ENCODE results near the gene CAPG. TPM values are rescaled to one million over a fixed set of nuclear protein-coding genes. Genes with fewer than 3 reads are reported as not detected.

The CAPG gene
- polyA plus RNA-seq, 2 of the 4 experiments (the other 2 are of a cell fraction) = 57.5 to 81.0 TPM

DNA sequence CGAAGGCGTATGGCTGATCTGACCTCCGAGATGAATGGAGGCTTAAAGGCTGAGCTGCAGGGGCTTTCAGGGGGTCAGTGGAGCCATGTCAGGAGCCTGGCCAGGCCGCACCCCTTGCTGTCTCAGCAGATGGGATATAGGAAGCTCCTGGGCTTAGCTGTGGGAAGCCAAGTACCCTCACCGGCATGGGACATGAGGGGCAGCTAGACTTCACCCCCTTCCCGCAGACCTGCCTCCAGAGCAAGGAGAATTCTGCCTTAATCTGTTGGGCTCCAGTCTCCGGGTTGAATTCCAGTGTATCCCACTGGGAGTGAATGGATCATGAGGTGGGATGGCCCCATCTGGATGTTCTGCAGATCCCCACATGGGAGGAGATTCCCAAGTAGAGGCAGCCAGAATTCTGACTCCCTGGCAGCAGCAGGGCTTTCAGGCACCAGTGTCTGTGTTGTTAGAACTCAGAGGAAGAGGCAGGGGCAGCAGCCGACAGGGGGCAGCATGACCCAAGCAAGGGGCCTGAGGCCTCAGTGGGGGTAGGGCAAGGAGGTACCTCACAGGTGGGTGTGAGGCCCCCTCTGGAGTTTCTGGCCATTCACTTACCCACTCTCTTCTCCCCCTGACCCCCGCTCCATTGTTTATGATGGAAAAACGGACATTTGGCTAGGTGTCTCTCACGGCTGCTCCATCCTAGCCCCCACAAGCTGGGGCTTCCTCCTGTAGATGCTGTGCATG lies 19.1 kb downstream of the CAPG start:
- ATAC-seq = peak; percentile 79 to 92
- ChIA-PET CTCF (interaction anchor here (0.6 to 8.4 kb wide), 29 partner anchors 9 to 425 kb away, joined by 3 to 189 read pairs (median 5); partner anchors contain the start of gene MAT2A), POLR2A (interaction anchor here (0.6 kb wide), 1 partner anchor 12 kb away, joined by 5 read pairs; no protein-coding TSS in a partner anchor)
- Histone ChIP-seq H3K4me3 (no peak overlapping the region), H3K9me3 (no peaks in the 10 kb centered on the region), H3K4me1 (peaks cover 6% of the 10 kb centered on the region; the same call in 2 of the 3 replicates), H3K4me2 (no peak overlapping the region), H3K27ac (no peak overlapping the region)
- peak; percentile 71 to 85 for DNase-seq (ENCODE audit: low read depth in 1 of 2, low spot score in 1 of 2)
- 64% methylated on average over 10 of the region's 11 CpGs for WGBS (ENCODE audit: missing lambda C conversion rate)
- TF ChIP-seq JUN (IDR thresholded peaks at IDR 0.05) (no peak), PHF8 (IDR thresholded peaks at IDR 0.05; ENCODE audit: borderline replicate concordance, low read depth) (no peak), TFCP2L1 (CRISPR knock-in tag; IDR thresholded peaks at IDR 0.05) (no peak), RNF2 (IDR thresholded peaks at IDR 0.05; ENCODE audit: borderline replicate concordance, low read depth) (no peak), EHMT2 (IDR thresholded peaks at IDR 0.05; ENCODE audit: low read depth) (no peak), MAZ (IDR thresholded peaks at IDR 0.05; ENCODE audit: borderline replicate concordance, low read depth, low read length) (no peak), CHD4 (IDR thresholded peaks at IDR 0.05; ENCODE audit: borderline replicate concordance) (no peak), EHF (CRISPR knock-in tag; IDR thresholded peaks at IDR 0.05) (no peak), RFX5 (IDR thresholded peaks at IDR 0.05) (no peak), JUNB (IDR thresholded peaks at IDR 0.05) (no peak), SMC3 (IDR thresholded peaks at IDR 0.05) (peak; percentile 92), ZNF302 (CRISPR knock-in tag; IDR thresholded peaks at IDR 0.05) (no peak), CHD2 (IDR thresholded peaks at IDR 0.05; ENCODE audit: low read length, partially characterized antibody) (peak; percentile 29), BHLHE40 (IDR thresholded peaks at IDR 0.05; ENCODE audit: low read depth, low read length) (no peak), CTCF (IDR thresholded peaks at IDR 0.05) (peak; percentile 83), CBX8 (IDR thresholded peaks at IDR 0.05) (no peak), HEYL (CRISPR knock-in tag; IDR thresholded peaks at IDR 0.05) (no peak), RAD21 (conservative IDR thresholded peaks at IDR 0.05 in 1 of 2, IDR thresholded peaks at IDR 0.05 in 1 of 2) (peak; percentile 93 to 98)
- TF ChIP-seq, protein P1, sequence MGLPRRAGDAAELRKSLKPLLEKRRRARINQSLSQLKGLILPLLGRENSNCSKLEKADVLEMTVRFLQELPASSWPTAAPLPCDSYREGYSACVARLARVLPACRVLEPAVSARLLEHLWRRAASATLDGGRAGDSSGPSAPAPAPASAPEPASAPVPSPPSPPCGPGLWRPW (IDR thresholded peaks at IDR 0.05) = no peak
- TF ChIP-seq, protein P2, sequence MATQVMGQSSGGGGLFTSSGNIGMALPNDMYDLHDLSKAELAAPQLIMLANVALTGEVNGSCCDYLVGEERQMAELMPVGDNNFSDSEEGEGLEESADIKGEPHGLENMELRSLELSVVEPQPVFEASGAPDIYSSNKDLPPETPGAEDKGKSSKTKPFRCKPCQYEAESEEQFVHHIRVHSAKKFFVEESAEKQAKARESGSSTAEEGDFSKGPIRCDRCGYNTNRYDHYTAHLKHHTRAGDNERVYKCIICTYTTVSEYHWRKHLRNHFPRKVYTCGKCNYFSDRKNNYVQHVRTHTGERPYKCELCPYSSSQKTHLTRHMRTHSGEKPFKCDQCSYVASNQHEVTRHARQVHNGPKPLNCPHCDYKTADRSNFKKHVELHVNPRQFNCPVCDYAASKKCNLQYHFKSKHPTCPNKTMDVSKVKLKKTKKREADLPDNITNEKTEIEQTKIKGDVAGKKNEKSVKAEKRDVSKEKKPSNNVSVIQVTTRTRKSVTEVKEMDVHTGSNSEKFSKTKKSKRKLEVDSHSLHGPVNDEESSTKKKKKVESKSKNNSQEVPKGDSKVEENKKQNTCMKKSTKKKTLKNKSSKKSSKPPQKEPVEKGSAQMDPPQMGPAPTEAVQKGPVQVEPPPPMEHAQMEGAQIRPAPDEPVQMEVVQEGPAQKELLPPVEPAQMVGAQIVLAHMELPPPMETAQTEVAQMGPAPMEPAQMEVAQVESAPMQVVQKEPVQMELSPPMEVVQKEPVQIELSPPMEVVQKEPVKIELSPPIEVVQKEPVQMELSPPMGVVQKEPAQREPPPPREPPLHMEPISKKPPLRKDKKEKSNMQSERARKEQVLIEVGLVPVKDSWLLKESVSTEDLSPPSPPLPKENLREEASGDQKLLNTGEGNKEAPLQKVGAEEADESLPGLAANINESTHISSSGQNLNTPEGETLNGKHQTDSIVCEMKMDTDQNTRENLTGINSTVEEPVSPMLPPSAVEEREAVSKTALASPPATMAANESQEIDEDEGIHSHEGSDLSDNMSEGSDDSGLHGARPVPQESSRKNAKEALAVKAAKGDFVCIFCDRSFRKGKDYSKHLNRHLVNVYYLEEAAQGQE (IDR thresholded peaks at IDR 0.05) = no peak
- TF ChIP-seq, protein P3, sequence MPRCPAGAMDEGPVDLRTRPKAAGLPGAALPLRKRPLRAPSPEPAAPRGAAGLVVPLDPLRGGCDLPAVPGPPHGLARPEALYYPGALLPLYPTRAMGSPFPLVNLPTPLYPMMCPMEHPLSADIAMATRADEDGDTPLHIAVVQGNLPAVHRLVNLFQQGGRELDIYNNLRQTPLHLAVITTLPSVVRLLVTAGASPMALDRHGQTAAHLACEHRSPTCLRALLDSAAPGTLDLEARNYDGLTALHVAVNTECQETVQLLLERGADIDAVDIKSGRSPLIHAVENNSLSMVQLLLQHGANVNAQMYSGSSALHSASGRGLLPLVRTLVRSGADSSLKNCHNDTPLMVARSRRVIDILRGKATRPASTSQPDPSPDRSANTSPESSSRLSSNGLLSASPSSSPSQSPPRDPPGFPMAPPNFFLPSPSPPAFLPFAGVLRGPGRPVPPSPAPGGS (IDR thresholded peaks at IDR 0.05) = no peak
- TF ChIP-seq, protein P4, sequence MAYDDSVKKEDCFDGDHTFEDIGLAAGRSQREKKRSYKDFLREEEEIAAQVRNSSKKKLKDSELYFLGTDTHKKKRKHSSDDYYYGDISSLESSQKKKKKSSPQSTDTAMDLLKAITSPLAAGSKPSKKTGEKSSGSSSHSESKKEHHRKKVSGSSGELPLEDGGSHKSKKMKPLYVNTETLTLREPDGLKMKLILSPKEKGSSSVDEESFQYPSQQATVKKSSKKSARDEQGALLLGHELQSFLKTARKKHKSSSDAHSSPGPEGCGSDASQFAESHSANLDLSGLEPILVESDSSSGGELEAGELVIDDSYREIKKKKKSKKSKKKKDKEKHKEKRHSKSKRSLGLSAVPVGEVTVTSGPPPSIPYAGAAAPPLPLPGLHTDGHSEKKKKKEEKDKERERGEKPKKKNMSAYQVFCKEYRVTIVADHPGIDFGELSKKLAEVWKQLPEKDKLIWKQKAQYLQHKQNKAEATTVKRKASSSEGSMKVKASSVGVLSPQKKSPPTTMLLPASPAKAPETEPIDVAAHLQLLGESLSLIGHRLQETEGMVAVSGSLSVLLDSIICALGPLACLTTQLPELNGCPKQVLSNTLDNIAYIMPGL (CRISPR knock-in tag; IDR thresholded peaks at IDR 0.05; ENCODE audit: borderline replicate concordance) = no peak
- no peak for FAIRE-seq
